K562 (cell line): ENCODE data around the gene TUT1. TPM values are rescaled to one million over a fixed set of nuclear protein-coding genes. Genes with fewer than 3 reads are reported as not detected.

ENCODE experiments used
- CXXC5 ChIP-seq: fragments of 250-450 bp; sonication (Bioruptor Pico); IDR thresholded peaks from 2 replicates; pipeline ENCODE4 v1.8.0; 2022; ENCODE audit warnings: inconsistent platforms, mild to moderate bottlenecking, moderate library complexity
- DNMT1 ChIP-seq: fragments of 450-650 bp; IDR thresholded peaks from 2 replicates; pipeline ENCODE4 v1.6.1; 2016; ENCODE audit warnings: antibody characterized with exemption, mild to moderate bottlenecking
- E2F3 ChIP-seq: fragments of 250-450 bp; sonication (Bioruptor Pico); IDR thresholded peaks from 2 replicates; pipeline ENCODE4 v1.4.0; 2020; ENCODE audit warnings: mild to moderate bottlenecking
- EZH2 ChIP-seq: IDR thresholded peaks from 2 replicates; pipeline ENCODE4 v1.6.1; 2012; ENCODE audit warnings: low read depth, mild to moderate bottlenecking, inconsistent platforms, low read length, borderline replicate concordance
- MTA1 ChIP-seq: fragments of 450-650 bp; IDR thresholded peaks from 2 replicates; pipeline ENCODE4 v1.6.1; 2017; ENCODE audit warnings: borderline replicate concordance
- POLR2AphosphoS5 ChIP-seq: IDR thresholded peaks from 2 replicates; pipeline ENCODE4 v1.6.1; 2011; ENCODE audit warnings: mild to moderate bottlenecking, low read depth, low read length, moderate library complexity; ENCODE audit not compliant: control insufficient read depth, insufficient read depth
- RHOXF2B ChIP-seq: fragments of 250-450 bp; sonication (Bioruptor Pico); conservative IDR thresholded peaks from 2 replicates; pipeline ENCODE4 v1.5.1; 2021
- RUNX1 ChIP-seq: sonication (generic); IDR thresholded peaks from 2 replicates; pipeline ENCODE4 v1.6.1; 2016; ENCODE audit warnings: antibody characterized with exemption, low read depth
- SLC30A9 ChIP-seq: fragments of 250-450 bp; sonication (Bioruptor Pico); IDR thresholded peaks from 2 replicates; pipeline ENCODE4 v1.8.0; 2022; ENCODE audit warnings: mild to moderate bottlenecking, moderate library complexity
- ZKSCAN3 ChIP-seq: fragments of 250-450 bp; sonication (Bioruptor Pico); IDR thresholded peaks from 2 replicates; pipeline ENCODE4 v1.4.0; 2020
- ZNF174 ChIP-seq: fragments of 250-450 bp; sonication (Bioruptor Pico); IDR thresholded peaks from 2 replicates; pipeline ENCODE4 v1.4.0; 2020; ENCODE audit warnings: mild to moderate bottlenecking
- ZNF316 ChIP-seq: fragments of 450-650 bp; IDR thresholded peaks from 2 replicates; pipeline ENCODE4 v1.6.1; 2016
- ZNF518B ChIP-seq: fragments of 250-450 bp; sonication (Bioruptor Pico); IDR thresholded peaks from 2 replicates; pipeline ENCODE4 v1.5.0; 2021; ENCODE audit warnings: mild to moderate bottlenecking, moderate library complexity
- polyA plus RNA-seq, 8 experiments: library from polyadenylated mRNA; depleted of rRNA in 4 of 8; stranded (reverse) in 5 of 8; unstranded in 3 of 8; fragments of >200 nt; fragmentation: Nextera tagmentation in 2 of 8; fragmentation: Illumina TruSeq in 1 of 8; extraction: Ambion mirVana in 2 of 8; extraction: Trizol in 1 of 8; gene quantifications; 2 replicates each; pipeline versions ENCODE4 v1.2.1 to v1.2.3, GENCODE V29; 2011 to 2014; ENCODE audit warnings: inconsistent platforms in 1 of 8, missing spikeins in 1 of 8
- total RNA-seq, 7 experiments: library from RNA; depleted of rRNA in 6 of 7; stranded (reverse); fragments of >200 nt in 6 of 7; fragmentation: Illumina TruSeq in 2 of 7; extraction: Trizol in 2 of 7; gene quantifications; 2 replicates each; pipeline versions ENCODE4 v1.2.1 to v1.2.3, GENCODE V29; 2011 to 2021; ENCODE audit warnings: low replicate concordance in 1 of 7
- TF ChIP-seq, protein P1 (sequence below), 2 experiments: fragments of 450-650 bp; IDR thresholded peaks; 2 replicates each; pipeline ENCODE4 v1.6.1; 2016; ENCODE audit warnings: mild to moderate bottlenecking in 2 of 2, borderline replicate concordance in 1 of 2, low read depth in 1 of 2, moderate library complexity in 1 of 2
- TF ChIP-seq, protein P2 (sequence below): fragments of 450-650 bp; IDR thresholded peaks from 2 replicates; pipeline ENCODE4 v1.6.1; 2014; ENCODE audit warnings: low read depth, mild to moderate bottlenecking, moderate library complexity, borderline replicate concordance

Gene TUT1
- total and polyA plus RNA-seq, 9 of the 15 experiments (the other 6 are each of a cell fraction or from before 2014, with no cell fraction given): 0.66 to 44.3 (median 15.7) TPM

DNA sequence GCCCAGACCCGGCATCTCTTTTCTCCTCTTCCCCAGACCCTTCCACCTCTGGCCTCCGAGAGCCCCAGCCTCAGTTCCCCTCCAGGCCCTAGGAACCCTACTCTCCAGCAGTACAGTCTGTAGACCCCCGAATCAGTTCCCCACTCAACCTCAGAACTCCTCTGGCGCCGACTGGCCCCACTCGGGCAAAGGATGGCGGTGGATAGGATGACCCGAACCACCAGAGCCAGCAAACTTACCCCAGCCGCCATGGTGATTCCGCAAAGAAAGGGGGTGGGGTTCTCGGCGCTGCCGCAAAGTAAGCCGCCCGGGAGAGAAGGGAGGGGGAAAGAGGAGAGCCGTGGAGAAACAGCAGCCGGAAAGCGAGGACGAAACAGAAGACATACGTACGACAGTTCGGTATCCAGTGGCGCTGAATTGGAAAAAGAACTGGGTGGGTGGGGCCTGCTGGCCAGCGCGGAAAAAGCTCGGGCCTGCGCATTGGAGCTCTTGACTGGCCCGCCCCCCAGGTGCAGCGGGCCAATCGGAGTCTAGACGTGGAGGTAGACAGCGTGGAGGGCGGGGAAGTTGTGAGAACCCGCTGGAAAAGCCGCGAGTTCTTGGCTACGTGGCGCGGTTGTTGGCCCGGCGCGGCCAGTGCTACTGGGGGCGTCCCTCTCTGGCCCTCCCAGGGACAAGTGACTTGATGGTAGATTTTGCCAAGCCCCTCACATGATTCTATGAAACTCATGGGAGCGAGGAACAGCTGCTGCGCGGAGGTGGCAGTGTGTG lies 17.5 kb downstream of the TUT1 start, which contains the start of gene EEF1G (continued):
- TF ChIP-seq ZNF518B (no peak), SLC30A9 (CRISPR knock-in tag) (no peak), ZNF316 (peak; percentile 30; the same call in 1 of the 2 replicates), MTA1 (no peak), CXXC5 (CRISPR knock-in tag) (peak; percentile 10; the same call in 1 of the 2 replicates), RUNX1 (no peak), POLR2AphosphoS5 (peak; percentile 82; the same call in 1 of the 2 replicates), ZKSCAN3 (CRISPR knock-in tag) (no peak), RHOXF2B (CRISPR knock-in tag) (no peak), EZH2 (no peak), ZNF174 (CRISPR knock-in tag) (no peak), DNMT1 (no peak; the same call in 1 of the 2 replicates), E2F3 (0 out of 2 replicates have a peak, but pooled peaks have one; percentile 18)
- TF ChIP-seq, protein P1, sequence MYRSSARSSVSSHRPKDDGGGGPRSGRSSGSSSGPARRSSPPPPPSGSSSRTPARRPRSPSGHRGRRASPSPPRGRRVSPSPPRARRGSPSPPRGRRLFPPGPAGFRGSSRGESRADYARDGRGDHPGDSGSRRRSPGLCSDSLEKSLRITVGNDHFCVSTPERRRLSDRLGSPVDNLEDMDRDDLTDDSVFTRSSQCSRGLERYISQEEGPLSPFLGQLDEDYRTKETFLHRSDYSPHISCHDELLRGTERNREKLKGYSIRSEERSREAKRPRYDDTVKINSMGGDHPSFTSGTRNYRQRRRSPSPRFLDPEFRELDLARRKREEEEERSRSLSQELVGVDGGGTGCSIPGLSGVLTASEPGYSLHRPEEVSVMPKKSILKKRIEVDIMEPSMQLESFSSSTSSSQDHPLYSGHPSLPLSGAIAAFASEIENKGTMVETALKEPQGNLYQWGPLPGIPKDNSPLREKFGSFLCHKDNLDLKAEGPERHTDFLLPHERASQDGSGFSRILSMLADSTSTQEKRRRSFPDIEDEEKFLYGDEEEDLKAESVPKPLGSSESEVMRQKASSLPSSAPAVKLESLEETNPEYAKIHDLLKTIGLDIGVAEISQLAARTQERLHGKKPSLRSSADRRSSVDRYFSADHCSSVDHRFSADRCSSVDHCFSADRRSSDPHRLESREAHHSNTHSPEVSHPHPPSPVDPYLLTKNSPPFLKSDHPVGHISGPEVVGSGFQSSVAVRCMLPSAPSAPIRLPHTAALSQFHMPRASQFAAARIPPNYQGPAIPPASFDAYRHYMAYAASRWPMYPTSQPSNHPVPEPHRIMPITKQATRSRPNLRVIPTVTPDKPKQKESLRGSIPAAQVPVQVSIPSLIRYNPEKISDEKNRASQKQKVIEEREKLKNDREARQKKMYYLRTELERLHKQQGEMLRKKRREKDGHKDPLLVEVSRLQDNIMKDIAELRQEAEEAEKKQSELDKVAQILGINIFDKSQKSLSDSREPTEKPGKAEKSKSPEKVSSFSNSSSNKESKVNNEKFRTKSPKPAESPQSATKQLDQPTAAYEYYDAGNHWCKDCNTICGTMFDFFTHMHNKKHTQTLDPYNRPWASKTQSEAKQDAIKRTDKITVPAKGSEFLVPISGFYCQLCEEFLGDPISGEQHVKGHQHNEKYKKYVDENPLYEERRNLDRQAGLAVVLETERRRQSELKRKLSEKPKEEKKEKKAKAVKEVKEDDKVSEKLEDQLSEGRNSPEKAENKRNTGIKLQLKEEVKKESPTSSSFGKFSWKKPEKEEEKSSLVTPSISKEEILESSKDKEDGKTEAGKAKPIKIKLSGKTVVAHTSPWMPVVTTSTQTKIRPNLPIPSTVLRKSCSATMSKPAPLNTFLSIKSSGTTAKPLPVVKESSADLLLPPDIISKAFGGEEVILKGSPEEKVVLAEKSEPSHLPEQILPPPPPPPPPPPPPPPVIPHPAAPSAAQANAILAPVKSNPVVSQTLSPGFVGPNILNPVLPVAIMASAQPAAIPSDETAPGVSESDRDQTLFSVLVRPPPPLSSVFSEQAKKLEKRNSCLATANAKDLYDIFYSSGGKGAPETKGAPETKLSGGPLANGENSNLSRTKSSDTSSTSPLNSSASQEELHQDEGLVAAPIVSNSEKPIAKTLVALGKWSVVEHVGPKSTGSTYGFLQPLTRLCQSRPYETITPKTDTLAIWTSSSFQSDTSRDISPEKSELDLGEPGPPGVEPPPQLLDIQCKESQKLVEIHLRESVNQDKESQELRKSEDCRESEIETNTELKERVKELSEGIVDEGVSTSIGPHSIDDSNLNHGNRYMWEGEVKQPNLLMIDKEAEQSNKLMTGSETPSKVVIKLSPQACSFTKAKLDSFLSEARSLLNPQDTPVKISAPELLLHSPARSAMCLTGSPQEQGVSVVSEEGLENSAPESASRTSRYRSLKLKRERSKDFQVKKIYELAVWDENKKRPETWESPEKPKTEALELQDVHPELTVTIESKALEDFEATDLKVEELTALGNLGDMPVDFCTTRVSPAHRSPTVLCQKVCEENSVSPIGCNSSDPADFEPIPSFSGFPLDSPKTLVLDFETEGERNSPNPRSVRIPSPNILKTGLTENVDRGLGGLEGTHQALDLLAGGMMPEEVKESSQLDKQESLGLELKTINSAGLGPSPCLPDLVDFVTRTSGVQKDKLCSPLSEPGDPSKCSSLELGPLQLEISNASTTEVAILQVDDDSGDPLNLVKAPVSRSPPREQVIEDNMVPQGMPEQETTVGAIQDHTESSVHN (IDR thresholded peaks at IDR 0.05; ENCODE audit: borderline replicate concordance in 1 of 2, low read depth in 1 of 2): peak in 1 of 2 experiments; percentile 83; a peak in 2 of 4 replicates
- TF ChIP-seq, protein P2, sequence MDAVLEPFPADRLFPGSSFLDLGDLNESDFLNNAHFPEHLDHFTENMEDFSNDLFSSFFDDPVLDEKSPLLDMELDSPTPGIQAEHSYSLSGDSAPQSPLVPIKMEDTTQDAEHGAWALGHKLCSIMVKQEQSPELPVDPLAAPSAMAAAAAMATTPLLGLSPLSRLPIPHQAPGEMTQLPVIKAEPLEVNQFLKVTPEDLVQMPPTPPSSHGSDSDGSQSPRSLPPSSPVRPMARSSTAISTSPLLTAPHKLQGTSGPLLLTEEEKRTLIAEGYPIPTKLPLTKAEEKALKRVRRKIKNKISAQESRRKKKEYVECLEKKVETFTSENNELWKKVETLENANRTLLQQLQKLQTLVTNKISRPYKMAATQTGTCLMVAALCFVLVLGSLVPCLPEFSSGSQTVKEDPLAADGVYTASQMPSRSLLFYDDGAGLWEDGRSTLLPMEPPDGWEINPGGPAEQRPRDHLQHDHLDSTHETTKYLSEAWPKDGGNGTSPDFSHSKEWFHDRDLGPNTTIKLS: peak; percentile 100
